Epithelial cell of esophagus (primary cell): ENCODE results near the gene TMX4.

Experiments
- DNase-seq: peaks from one replicate; pipeline ENCODE4 v3.0.0; 2010; ENCODE audit warnings: low read depth
- H3K4me3 ChIP-seq: 2 replicates; pipeline ENCODE4 v1.5.1; 2011; ENCODE audit warnings: mild to moderate bottlenecking, low read length, control low read depth
- CTCF ChIP-seq: IDR thresholded peaks from 2 replicates; pipeline ENCODE4 v1.5.1; 2011; ENCODE audit warnings: low read depth, mild to moderate bottlenecking, low read length, control low read depth, inconsistent platforms; ENCODE audit not compliant: insufficient read depth; ENCODE audit errors: missing control alignments

TMX4 gene

DNA sequence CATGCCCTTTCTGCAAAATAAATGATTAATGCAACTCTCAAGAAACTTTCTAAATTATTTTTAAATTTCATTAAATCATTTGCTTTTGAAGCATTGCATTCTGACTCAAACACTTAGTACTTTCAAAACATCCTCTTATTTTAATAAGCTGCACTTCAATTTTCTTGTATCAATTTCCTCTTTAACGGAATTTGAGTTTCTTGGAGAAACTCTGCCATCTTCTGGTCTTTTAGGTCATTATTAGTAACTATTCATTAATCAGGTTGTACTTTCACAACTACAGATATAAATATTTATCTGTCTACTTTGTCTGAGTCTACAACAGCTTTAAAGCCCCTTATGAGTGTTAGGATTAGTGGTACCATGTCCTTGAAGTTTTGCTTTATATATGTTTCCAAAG, 30.2 kb downstream of the TMX4 start:
- DNase-seq, result no peak
- no peak for TF ChIP-seq CTCF
- no peak overlapping the region for H3K4me3 ChIP-seq

DNA sequence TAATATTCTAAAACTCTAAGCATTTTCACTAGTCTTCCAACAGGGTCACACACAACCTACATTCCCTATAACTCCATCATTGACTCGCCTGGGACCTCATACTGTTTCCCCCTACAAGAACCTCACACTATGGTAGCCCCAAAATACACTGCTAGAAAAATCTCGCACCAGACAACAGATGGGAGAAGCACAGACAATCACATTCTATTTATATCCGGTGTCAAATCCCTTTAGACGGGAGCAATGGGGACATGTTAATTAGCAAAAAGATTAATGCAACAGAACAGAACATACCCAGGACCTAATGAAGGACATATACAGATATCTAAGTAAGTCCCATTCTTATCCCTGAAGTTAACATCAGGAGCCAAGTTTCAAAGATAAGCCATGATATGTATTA, 33.6 kb downstream of the TMX4 start:
- H3K4me3 ChIP-seq, result no peak overlapping the region
- TF ChIP-seq CTCF, result no peak
- DNase-seq, result no peak

- TF ChIP-seq CTCF, result no peak
- H3K4me3 ChIP-seq, result no peak overlapping the region
- DNase-seq, result no peak
Observed at GRCh38 chr20:7984192-7984591, 35.4 kb downstream of the TMX4 start.

- no peak overlapping the region for H3K4me3 ChIP-seq
- TF ChIP-seq CTCF, result no peak
Observed at GRCh38 chr20:7981374-7981773, 38.2 kb downstream of the TMX4 start.

GRCh38 chr20:7980332-7981046, 39.1 kb downstream of the TMX4 start:
- peak; percentile 62 for TF ChIP-seq CTCF
- no peak overlapping the region for H3K4me3 ChIP-seq
- peak; percentile 52 for DNase-seq

More at GRCh38 chr20:7981374-7981773, 38.2 kb downstream of the TMX4 start:
- DNase-seq, result no peak

- DNase-seq, result peak; percentile 27
- H3K4me3 ChIP-seq, result no peak overlapping the region
- TF ChIP-seq CTCF, result no peak
Observed at GRCh38 chr20:7977709-7978108, 41.9 kb downstream of the TMX4 start.

DNA sequence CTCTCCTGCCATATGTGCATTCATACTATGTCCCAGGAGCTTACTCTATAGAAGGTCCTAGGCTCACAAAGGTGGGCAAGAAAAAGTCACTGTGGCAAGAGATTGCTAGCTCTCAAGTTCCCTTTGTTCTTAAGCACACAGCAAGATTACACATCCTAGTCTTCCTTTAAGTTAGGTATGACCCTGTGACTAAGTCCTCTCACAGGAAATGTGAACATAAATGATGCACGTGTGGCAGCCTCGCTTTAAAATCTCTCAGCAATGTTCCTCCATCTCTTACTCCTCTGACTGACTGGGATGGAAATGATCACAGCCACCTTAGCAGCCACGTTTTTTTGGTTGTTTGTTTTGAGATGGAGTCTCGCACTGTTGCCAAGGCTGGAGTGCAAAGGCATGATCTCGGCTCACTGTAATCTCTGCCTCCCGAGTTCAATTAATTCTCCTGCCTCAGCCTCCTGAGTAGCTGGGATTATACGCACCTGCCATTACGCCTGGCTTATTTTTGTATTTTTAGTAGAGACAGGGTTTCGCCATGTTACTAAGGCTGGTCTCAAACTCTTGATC, 43.6 kb downstream of the TMX4 start:
- TF ChIP-seq CTCF, result no peak
- no peak overlapping the region for H3K4me3 ChIP-seq
- DNase-seq, result peak; percentile 30
